Activated naive CD4-positive, alpha-beta T cell treated with anti-CD3 and anti-CD28 coated beads, Interleukin-2, amount 50 U/mL, for 16 hours (primary cell): ENCODE measurements around the gene CCDC51.
"Not testable (repeated sequence)": the region's sequence is repeated elsewhere in the genome, so short reads cannot be mapped to it uniquely, and the experiment has no call there.

Experiments
- DNase-seq: peaks from one replicate; pipeline ENCODE4 v3.0.0-alpha.2; 2020

CCDC51 gene

GRCh38 chr3:48465531-48466378, 25.8 kb upstream of the CCDC51 start:
- DNase-seq, result peak; percentile 80

GRCh38 chr3:48465237-48465530, 25.3 kb upstream of the CCDC51 start:
- no peak for DNase-seq

DNA sequence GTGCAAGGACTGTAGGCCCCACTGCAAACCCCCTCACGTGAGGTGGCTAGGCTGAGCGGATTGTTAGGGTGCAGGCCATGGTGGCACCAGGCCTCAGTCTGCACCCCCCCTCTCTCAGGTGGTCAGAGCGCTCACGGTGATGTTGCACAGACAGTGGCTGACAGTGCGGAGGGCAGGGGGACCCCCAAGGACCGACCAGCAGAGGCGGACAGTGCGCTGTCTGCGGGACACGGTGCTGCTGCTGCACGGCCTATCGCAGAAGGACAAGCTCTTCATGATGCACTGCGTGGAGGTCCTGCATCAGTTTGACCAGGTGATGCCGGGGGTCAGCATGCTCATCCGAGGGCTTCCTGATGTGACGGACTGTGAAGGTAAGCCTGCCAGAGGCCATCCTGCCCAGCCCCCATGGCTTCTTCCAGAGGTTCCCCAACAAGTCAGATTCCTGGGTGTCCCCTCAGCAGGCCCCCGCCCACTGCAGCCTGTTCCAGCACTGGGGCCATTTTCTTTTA, 24.8 kb upstream of the CCDC51 start:
- no peak for DNase-seq

DNA sequence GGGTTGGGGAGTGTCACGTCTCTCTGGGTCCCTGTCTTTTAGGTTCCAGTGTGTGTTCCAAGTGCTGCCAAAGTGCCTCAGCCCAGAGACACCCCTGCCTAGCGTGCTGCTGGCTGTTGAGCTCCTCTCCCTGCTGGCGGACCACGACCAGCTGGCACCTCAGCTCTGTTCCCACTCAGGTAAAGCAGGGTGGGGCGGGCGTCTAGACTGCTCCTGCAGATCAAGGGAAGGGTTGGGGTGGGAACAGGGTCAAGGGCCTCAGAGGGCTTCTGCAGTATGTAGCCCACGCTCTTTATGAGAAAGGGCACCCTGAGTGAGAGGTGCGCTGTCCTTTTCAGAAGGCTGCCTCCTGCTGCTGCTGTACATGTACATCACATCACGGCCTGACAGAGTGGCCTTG, 23.8 kb upstream of the CCDC51 start:
- DNase-seq, result no peak

DNA sequence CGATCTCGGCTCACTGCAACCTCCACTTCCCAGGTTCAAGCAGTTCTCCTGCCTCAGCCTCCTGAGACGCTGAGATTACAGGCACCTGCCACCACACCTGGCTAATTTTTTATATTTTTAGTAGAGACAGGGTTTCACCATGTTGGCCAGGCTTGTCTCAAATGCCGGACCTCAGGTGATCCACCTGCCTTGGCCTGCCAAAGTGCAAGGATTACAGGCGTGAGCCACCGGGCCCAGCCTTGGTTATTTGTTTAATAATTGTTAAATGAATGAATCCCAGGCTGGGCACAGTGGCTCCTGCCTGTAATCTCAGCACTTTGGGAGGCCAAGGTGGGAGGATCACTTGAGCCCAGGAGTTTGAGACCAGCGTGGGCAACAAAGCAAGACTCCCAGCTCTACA, 21.8 kb upstream of the CCDC51 start:
- DNase-seq, result not testable (repeated sequence)

GRCh38 chr3:48460517-48460902, 20.6 kb upstream of the CCDC51 start:
- DNase-seq, result no peak

DNA sequence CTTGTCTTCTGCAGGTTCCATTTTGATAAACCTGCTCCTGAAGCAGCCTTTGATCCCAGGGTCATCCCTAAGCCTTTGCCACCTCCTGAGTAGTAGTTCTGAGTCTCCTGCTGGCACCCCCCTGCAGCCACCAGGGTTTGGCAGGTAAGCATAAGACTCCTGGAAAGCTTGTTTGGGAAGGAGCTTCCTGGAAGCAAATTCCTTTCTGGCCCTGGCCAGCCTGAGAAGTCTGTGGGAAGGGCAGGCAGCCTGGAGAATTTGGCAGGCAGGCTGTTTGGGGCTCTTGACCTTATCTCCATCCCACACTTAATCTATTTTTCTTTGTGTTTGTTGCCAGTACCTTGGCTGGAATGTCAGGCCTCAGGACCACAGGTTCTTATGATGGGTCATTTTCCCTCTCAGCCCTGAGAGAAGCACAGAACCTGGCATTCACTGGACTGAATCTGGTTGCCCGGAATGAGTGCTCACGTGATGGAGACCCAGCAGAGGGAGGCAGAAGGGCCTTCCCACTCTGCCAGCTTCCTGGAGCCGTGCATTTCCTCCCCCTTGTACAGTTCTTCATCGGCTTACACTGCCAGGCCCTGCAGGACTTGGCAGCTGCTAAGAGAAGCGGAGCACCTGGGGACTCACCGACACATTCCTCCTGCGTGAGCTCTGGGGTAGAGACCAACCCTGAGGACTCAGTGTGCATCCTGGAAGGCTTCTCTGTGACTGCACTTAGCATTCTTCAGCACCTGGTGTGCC, 20.0 kb upstream of the CCDC51 start:
- DNase-seq, result no peak

DNA sequence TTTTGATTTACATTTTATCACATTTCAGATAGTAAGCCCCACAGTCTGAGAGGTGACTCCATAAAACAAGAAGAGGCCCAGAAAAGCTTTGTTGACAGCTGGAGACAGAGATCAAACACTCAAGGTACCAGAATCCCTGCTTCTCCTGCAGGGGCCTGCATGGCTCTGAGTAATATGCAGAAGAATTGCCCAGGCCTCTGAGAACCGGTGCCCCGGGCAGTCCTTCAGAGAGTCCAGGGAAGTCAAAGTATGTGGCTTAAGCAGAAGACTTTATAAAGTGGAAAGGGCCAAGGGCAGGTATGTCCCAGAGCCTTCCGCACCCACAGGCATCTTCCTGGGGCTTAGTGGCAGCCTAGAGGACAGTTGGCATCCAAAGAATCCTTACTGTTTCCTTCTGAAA, 19.4 kb upstream of the CCDC51 start:
- DNase-seq, result no peak

GRCh38 chr3:48456456-48456855, 16.5 kb upstream of the CCDC51 start:
- no peak for DNase-seq

DNA sequence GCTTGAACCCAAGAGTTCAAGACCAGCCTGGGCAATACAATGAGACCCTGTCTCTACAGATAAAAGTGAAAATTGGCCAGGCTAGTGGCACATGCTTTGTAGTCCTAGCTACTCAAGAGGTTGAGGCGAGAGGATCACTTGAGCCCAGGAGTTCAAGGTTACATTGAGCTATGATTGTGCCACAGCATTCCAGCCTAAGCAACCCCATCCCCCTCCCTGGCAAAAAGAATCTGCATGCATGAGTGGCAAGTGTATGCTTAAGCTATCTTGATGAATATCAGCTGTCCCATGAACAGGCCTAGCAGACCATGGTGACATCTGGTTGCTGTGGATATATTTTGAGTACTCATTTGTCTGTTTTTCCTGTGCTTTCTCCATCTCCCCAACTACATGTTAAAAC, 11.4 kb upstream of the CCDC51 start:
- DNase-seq, result no peak

- DNase-seq, result peak; percentile 86
Measured at GRCh38 chr3:48446425-48447193, 6.7 kb upstream of the CCDC51 start, which contains the start of gene ATRIP. ATRIP (plus strand) TSS chr3:48446737; CDS start chr3:48446846, 109 bp downstream.

- DNase-seq, result no peak
Measured at GRCh38 chr3:48446043-48446424, 6.1 kb upstream of the CCDC51 start.

DNA sequence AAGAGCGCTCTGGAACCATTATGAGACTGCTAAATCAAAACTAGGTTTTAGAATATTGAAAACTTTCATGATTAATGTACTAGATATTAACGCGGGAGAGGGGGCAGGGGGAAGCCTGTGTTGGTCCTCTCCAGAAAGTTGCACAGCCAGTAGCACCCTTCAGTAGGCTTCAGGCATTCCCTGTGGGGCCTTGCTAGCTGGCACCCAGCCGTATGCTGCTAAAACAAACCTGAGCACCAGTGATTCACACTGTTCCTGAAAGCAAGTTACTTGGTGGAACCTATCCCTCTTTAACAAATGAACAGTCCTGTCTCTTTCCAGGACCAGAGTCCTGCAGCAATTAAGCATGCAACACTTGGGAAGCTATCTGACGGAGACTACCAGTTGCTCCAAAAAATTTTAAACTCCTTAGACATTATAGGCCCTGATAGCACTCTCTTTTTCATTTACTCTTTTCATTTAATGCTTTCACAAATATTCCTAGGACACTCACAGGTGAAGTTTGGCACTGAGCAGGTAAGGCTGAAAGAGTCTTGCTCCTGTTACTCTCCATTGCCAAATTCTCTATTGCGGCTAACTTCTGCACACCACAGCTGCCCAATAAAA, 5.5 kb upstream of the CCDC51 start:
- DNase-seq, result no peak

DNA sequence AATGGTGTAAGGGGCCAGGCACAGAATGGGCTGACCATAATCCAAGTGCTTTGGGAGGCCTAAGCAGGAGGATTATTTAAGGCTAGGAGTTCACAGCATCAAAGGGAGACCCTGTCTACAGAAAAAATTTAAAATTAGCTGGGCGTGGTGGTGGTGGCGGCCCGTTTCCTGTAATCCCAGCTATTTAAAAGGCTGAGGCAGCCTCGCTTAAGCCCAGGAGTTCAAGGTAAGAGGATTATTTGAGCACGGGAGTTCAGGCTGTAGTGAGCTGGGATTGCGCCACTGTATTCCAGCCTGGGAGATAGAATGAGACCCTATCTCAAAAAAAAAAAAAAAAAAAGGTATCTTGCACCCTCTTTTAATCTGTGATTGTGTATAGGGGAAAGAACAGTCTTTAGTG, 2.0 kb upstream of the CCDC51 start:
- no peak for DNase-seq

- DNase-seq, result no peak
Measured at GRCh38 chr3:48440590-48440958, 655 bp upstream of the CCDC51 start.

GRCh38 chr3:48437812-48438211, 2.1 kb downstream of the CCDC51 start:
- no peak for DNase-seq

DNA sequence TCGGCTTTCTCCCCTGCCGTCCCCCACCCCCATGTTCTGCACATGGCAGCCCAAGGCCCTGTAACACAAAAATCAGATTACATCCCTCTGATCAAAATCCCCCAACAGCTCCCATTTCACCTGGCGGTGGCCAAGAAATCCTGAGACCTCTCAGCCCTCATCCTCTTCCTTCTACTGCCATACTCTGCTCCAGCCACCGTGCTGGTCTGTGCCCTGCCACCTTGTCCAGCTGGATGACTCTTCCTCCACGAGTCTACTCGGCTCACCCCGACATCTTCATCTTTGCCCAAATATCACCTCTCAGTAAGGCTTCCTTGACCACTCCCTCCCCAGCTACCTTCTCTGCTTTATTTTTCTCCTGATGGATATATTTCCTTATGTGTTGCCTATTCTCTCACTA, 3.1 kb downstream of the CCDC51 start:
- no peak for DNase-seq

- DNase-seq, result no peak
Measured at GRCh38 chr3:48436477-48436787, 3.5 kb downstream of the CCDC51 start.

GRCh38 chr3:48435774-48436476, 4.0 kb downstream of the CCDC51 start:
- peak; percentile 83 for DNase-seq

- DNase-seq, result no peak
Measured at GRCh38 chr3:48435223-48435595, 4.7 kb downstream of the CCDC51 start.

GRCh38 chr3:48434591-48435222, 5.2 kb downstream of the CCDC51 start:
- no peak for DNase-seq

DNA sequence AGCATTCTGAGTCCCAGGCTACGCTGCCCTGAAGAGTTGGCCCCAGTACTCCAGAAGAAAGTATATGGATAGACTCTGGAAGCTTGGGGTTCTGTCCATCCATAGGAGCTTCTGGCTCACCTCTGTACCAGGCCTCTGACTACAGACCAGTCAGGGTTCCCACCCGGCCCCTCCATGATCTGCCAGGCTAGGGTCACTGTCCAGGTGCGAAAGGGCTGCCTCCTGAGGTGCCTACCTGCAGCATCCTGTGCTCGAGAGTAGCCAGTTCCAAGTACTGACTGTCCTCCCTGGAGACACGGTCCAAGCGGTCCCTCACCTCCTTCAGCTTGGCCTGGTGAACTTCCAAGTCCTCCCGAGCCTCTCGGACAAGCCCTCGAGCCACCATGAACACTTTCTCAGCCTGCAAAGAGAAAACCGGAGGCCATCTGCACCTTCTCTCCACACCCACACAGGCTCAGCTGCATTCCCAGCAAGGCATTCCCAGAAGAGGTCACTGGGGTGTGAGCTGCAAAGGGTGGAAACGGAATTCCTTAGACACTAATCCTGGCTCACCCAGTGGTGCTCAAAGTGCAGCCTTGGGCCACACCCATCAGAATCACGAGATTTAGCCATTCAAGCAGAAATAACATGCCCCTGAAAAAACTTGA, 6.3 kb downstream of the CCDC51 start:
- no peak for DNase-seq
